ENCODE data around the gene RARRES1.

The RARRES1 gene

GRCh38 chr3:158745551-158745950 is 13.3 kb upstream of the RARRES1 start:
- TF ChIP-seq CTCF (IDR thresholded peaks at IDR 0.05): no peak

- TF ChIP-seq CTCF (IDR thresholded peaks at IDR 0.05): no peak
Observed at GRCh38 chr3:158744567-158745288, 12.5 kb upstream of the RARRES1 start.

- TF ChIP-seq CTCF (IDR thresholded peaks at IDR 0.05): no peak
Observed at GRCh38 chr3:158743664-158744566, 11.7 kb upstream of the RARRES1 start.

GRCh38 chr3:158742871-158743663 is 10.8 kb upstream of the RARRES1 start:
- no peak for TF ChIP-seq CTCF (IDR thresholded peaks at IDR 0.05)

GRCh38 chr3:158739661-158740060 is 7.4 kb upstream of the RARRES1 start:
- TF ChIP-seq CTCF (IDR thresholded peaks at IDR 0.05): no peak

GRCh38 chr3:158739078-158739477 is 6.8 kb upstream of the RARRES1 start:
- no peak for TF ChIP-seq CTCF (IDR thresholded peaks at IDR 0.05)

- TF ChIP-seq CTCF (IDR thresholded peaks at IDR 0.05): no peak
Observed at GRCh38 chr3:158738653-158739052, 6.4 kb upstream of the RARRES1 start.

Measured in LNCAP (cell line).